ENCODE data around the gene TMED1.

DNA sequence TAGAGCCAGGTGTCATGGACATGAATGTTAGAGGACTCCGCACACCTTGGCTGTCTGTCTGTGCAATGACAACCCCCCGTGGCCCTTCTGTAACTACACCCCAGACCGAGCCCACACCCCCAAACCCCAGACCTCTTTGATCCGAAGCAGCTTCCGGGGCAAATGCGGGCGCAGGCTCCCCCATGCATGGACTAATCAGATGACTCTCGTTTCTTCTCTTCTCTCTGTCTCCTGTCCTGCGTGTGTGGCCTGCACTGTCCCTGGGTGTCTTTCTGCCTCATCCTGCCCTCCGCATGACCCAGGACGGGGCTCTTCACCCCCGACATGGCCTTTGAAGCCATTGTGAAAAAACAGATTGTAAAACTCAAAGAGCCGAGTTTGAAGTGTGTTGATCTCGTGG is 38.9 kb downstream of the TMED1 start:
- TF ChIP-seq CTCF (IDR thresholded peaks at IDR 0.05; ENCODE audit: low read depth, low read length, poor library complexity, severe bottlenecking) (no peak), EZH2phosphoT487 (IDR thresholded peaks at IDR 0.05; ENCODE audit: borderline replicate concordance, low read length) (no peak)
